Astrocyte of the spinal cord (primary cell): Measurements from ENCODE around the gene TMEM238L.

Source experiments
- DNase-seq: peaks from one replicate; pipeline ENCODE4 v3.0.0; 2011; ENCODE audit warnings: low read depth, low spot score
- H3K4me3 ChIP-seq: 2 replicates; pipeline ENCODE4 v1.5.1; 2011; ENCODE audit warnings: low read depth, mild to moderate bottlenecking, low read length, moderate library complexity
- in situ Hi-C: cut with HindIII; loops from 2 replicates; pipeline ENCODE4 v1.10.0; 2017; ENCODE audit warnings: low sequenced_read_pairs
- TF ChIP-seq, protein P1 (sequence below): IDR thresholded peaks from 2 replicates; pipeline ENCODE4 v1.5.1; 2012; ENCODE audit warnings: low read depth, mild to moderate bottlenecking, low read length, inconsistent platforms

Gene TMEM238L

DNA sequence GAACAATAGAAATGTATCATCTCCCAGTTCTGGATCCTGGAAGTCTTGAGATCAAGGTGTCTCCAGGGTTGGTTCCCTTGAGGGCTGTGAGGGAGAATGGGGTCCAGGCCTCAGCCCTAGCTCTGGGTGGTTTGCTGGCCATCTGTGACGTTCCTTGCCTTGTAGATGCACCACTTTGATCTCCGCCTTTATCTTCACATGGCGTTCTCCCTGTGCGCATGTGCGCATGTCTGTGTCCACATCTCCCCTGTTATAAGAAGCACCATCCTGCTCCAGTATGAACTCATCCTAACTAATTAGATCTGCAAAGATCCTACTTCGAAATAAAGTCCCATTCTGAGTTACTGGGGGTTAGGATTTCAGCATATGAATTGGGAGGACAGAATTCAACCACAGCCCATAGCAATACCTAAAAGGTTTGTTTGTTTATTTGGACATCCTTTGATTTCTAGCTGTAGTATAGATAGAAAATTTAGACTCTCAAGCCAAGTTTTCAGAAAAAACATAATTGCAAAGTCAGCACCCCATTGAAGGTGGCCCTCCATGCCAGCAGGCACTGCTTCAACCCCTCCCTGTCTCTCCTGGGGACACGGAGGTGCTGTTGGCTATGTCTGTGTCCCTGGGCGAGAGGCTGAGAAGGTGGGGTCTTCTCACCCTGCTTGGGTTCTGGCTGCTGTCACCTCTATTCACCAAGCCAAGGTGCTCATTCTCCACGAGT, 2.8 kb upstream of the TMEM238L start:
- H3K4me3 ChIP-seq, result no peak overlapping the region
- in situ Hi-C loops, result no loop called here
- TF ChIP-seq, protein P1, sequence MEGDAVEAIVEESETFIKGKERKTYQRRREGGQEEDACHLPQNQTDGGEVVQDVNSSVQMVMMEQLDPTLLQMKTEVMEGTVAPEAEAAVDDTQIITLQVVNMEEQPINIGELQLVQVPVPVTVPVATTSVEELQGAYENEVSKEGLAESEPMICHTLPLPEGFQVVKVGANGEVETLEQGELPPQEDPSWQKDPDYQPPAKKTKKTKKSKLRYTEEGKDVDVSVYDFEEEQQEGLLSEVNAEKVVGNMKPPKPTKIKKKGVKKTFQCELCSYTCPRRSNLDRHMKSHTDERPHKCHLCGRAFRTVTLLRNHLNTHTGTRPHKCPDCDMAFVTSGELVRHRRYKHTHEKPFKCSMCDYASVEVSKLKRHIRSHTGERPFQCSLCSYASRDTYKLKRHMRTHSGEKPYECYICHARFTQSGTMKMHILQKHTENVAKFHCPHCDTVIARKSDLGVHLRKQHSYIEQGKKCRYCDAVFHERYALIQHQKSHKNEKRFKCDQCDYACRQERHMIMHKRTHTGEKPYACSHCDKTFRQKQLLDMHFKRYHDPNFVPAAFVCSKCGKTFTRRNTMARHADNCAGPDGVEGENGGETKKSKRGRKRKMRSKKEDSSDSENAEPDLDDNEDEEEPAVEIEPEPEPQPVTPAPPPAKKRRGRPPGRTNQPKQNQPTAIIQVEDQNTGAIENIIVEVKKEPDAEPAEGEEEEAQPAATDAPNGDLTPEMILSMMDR, result no peak
- no peak for DNase-seq

DNA sequence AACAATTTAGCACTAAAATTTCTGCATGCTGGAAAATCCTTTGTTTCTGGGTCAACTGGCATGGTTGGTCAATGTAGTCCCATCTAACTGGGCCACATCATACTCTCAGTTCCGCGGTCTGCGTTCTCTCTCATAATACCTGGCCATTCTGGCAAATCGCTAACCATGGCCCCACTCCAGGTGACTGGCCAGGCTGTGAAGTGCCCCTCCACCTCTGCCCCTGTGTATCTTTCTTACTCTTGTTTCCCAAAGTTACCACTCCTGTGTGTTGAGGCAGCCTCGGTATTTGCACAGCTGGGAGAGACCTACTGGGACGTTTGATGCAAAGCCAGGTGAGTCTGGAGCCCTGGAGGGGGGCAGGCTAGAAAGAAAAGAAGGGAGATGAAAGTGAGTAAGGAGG, 2.0 kb upstream of the TMEM238L start:
- in situ Hi-C loops, result no loop called here
- TF ChIP-seq, protein P1, result no peak
- no peak overlapping the region for H3K4me3 ChIP-seq
- DNase-seq, result no peak

DNA sequence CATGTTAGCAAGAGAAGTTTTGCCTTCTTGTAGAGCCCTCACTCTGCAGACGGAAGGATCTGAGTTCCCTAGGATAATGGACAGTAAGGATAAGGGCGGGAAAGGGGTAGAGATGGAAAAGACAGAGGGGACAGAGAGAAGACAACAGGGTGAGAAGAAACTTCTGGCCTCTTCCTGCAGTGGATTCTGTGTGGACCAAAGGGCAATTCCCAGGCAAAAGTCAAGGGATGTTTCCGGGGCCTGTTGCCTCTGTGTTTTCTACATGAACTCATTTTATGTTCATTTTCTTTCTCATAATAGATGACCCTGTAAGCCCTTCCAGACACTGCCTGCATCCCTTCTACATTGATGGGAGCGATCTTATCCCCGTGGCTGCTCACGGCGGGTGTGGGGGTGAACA, 647 bp upstream of the TMEM238L start:
- no peak overlapping the region for H3K4me3 ChIP-seq
- in situ Hi-C loops, result no loop called here
- no peak for DNase-seq
- TF ChIP-seq, protein P1, result no peak

DNA sequence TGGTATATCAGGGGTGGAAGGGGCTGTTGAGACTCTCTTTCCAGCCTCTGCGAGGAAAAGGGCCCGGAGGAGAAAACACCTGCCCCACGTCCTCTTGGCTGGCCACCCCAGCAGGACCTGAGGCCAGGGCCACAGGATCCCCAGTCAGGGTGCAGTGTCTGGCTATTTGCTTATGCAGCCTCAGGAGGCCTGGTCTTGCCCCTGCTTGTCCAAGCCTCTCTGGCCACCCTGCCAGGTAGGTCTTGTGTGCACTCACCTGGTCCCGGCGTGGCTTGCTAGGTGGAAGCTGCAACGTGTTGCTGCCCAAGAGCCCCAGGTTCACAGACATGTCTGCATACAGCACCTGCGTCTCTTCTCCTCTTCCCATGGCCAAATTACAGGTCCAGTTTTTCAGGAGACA, 549 bp downstream of the TMEM238L start:
- no peak for DNase-seq
- TF ChIP-seq, protein P1, result no peak
- in situ Hi-C loops, result no loop called here
- no peak overlapping the region for H3K4me3 ChIP-seq

DNA sequence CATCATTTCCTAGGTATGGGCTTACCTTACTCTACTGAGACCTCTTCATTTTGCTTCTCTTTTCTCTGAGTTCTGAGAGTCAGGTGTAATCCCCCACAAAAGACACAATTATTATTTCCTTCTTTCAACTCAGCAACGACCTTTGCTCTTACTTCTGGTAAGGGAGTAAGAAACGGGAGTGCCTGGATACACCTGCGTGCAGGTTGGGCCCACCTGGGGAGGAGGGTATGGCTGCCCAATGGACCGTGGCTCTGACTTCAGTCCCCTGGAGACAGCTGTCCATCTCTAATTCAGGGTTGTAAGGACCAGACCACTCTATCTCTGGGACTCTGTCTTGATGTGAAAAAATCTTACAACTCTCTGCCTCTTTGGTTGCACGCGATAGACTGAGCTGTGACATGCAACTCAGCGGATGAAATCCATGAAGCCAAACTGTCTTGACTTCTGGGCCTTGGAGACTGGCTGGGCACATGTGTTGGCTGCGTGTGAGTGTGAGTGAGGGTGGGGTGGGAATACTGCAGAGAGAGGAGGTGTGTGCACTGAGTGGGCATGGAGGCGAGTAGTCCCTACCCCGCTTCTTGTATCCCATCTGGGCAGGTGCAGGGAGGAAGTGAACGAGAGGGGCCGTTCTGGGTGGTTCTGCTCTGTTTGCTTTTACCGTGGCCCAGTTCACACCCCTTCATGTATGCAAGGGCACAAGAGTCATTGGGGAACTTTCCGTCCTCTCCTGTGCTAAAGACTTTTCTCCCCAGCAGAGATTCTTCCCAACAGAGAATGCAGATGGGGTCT, 1.2 kb downstream of the TMEM238L start:
- no peak for DNase-seq
- in situ Hi-C loops, result no loop called here
- TF ChIP-seq, protein P1, result no peak
- no peak overlapping the region for H3K4me3 ChIP-seq

DNA sequence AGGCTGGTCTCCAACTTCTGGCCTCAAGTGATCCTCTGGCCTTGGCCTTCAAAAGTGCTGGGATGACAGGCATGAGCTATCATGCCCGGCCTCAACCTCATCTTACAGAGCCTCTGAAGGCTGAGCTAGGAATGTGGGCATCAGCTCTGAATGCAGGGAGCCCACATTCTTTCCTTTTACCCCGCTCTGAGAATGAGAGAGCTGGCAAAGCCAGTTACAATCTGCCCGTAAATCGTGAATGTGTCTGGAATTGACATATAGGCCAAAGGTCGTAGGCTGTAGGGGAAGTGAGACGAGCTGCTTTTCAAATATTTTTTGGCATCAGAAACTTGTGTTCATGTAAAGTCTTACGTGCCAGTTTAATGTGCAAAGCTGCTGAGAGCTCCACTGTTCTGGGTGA, 4.5 kb downstream of the TMEM238L start:
- H3K4me3 ChIP-seq, result no peak overlapping the region
- TF ChIP-seq, protein P1, result no peak
- no peak for DNase-seq
- in situ Hi-C loops, result no loop called here
